PC-3 (cell line): ENCODE results near the gene PRKD2. TPM values are rescaled to one million over a fixed set of nuclear protein-coding genes. Genes with fewer than 3 reads are reported as not detected.

Source experiments
- ATAC-seq: fragments of 200-7000 bp; cut with Tn5 transposase; 2 replicates; pipeline ENCODE4 v1.9.1; 2020; ENCODE audit warnings: mild to moderate bottlenecking, moderate library complexity
- BruUV-seq: library from RNA; stranded (reverse); fragments of 400-500 nt; replicated peaks from 2 replicates; lab custom pipeline; 2021; lab: Mats Ljungman, UMichigan
- CTCF ChIA-PET: fragments of 300-600 bp; sonication (Branson Sonifier 250); formaldehyde crosslinking; loops from one replicate; lab custom pipeline; 2022; ENCODE audit warnings: antibody characterized with exemption; lab: Charles Lee
- POLR2A ChIA-PET: fragments of 300-600 bp; sonication (Branson Sonifier 250); formaldehyde crosslinking; loops from one replicate; lab custom pipeline; 2022; ENCODE audit warnings: antibody characterized with exemption; ENCODE audit not compliant: unreplicated experiment; lab: Charles Lee
- DNase-seq: peaks from one replicate; pipeline ENCODE4 v3.0.0-alpha.2; 2015
- H2AFZ ChIP-seq: fragments of 300-600 bp; sonication (generic); 2 replicates; pipeline ENCODE4 v1.6.0; 2016; ENCODE audit warnings: antibody characterized with exemption, low read length
- H3F3A ChIP-seq: fragments of 300-600 bp; sonication (generic); one replicate; pipeline ENCODE4 v1.6.0; 2017; ENCODE audit warnings: antibody characterized with exemption, low read length, control low read depth, mild to moderate bottlenecking; ENCODE audit not compliant: unreplicated experiment
- H3K27ac ChIP-seq: fragments of 300-600 bp; sonication (generic); 2 replicates; pipeline ENCODE4 v1.5.1; 2016; ENCODE audit warnings: mild to moderate bottlenecking, low read length
- H3K27me3 ChIP-seq: fragments of 300-600 bp; sonication (generic); 2 replicates; pipeline ENCODE4 v1.6.1; 2016; ENCODE audit warnings: low read length, mixed read lengths
- H3K36me3 ChIP-seq: fragments of 300-600 bp; sonication (generic); 2 replicates; pipeline ENCODE4 v1.6.1; 2016; ENCODE audit warnings: low read depth, mixed run types, low read length, mixed read lengths
- H3K4me1 ChIP-seq: fragments of 300-600 bp; sonication (generic); 2 replicates; pipeline ENCODE4 v1.5.1; 2016; ENCODE audit warnings: low read length; ENCODE audit not compliant: insufficient read depth
- H3K4me2 ChIP-seq: fragments of 300-600 bp; sonication (generic); 2 replicates; pipeline ENCODE4 v1.6.0; 2016; ENCODE audit warnings: low read length
- H3K4me3 ChIP-seq: fragments of 300-600 bp; sonication (generic); 2 replicates; pipeline ENCODE4 v1.5.1; 2016; ENCODE audit warnings: mild to moderate bottlenecking, low read length, mixed read lengths
- H3K79me2 ChIP-seq: fragments of 300-600 bp; sonication (generic); 2 replicates; pipeline ENCODE4 v1.6.1; 2017; ENCODE audit warnings: low read length, mixed read lengths
- H3K9ac ChIP-seq: fragments of 300-600 bp; sonication (generic); 2 replicates; pipeline ENCODE4 v1.6.0; 2016; ENCODE audit warnings: mild to moderate bottlenecking, low read length
- H3K9me2 ChIP-seq: fragments of 300-600 bp; sonication (generic); replicated peaks from 2 replicates; pipeline ENCODE4 v1.6.1; 2016; ENCODE audit warnings: mixed run types, low read length, mixed read lengths
- H3K9me3 ChIP-seq: fragments of 300-600 bp; sonication (generic); 2 replicates; pipeline ENCODE4 v1.6.1; 2016; ENCODE audit warnings: low read length, mixed read lengths
- H4K20me1 ChIP-seq: fragments of 300-600 bp; sonication (generic); 2 replicates; pipeline ENCODE4 v1.6.1; 2016; ENCODE audit warnings: low read length, mixed read lengths
- CTCF ChIP-seq: fragments of 300-600 bp; sonication (generic); conservative IDR thresholded peaks from 2 replicates; pipeline ENCODE4 v1.5.1; 2017; ENCODE audit warnings: antibody characterized with exemption, low read depth, mild to moderate bottlenecking, low read length
- EZH2 ChIP-seq: fragments of 300-600 bp; sonication (generic); IDR thresholded peaks from one replicate; pipeline ENCODE4 v1.6.1; 2017; ENCODE audit warnings: antibody characterized with exemption, mild to moderate bottlenecking, low read length; ENCODE audit not compliant: unreplicated experiment
- EZH2phosphoT487 ChIP-seq: fragments of 300-600 bp; sonication (generic); IDR thresholded peaks from 2 replicates; pipeline ENCODE4 v1.6.1; 2018; ENCODE audit warnings: mild to moderate bottlenecking, antibody characterized with exemption, low read length, borderline replicate concordance
- intact Hi-C: fragments of 100-400 bp; cut with micrococcal nuclease; formaldehyde crosslinking; loops from 2 replicates; pipeline ENCODE4 v1.9.0; 2023
- total RNA-seq: library from RNA; depleted of rRNA; stranded (reverse); fragments of >200 nt; gene quantifications from 2 replicates; pipeline ENCODE4 v1.2.3, GENCODE V29; 2014

The PRKD2 gene
- total RNA-seq, 1 experiment from 2014 or later: 24.1 TPM

- POLR2A ChIA-PET: no interaction called here
- TF ChIP-seq EZH2 (no peak), EZH2phosphoT487 (no peak), CTCF (no peak; the same call in 1 of the 2 replicates)
- no peak for ATAC-seq
- Histone ChIP-seq H3K36me3 (peaks cover 13% of the 10 kb centered on the region; the same call in 1 of the 2 replicates), H3K9me2 (no peaks in the 10 kb centered on the region), H3K4me1 (no peaks in the 10 kb centered on the region), H3K4me2 (no peak overlapping the region), H3K9ac (no peak overlapping the region), H4K20me1 (no peaks in the 10 kb centered on the region), H3K9me3 (no peaks in the 10 kb centered on the region), H3K4me3 (no peak overlapping the region), H2AFZ (no peak overlapping the region), H3F3A (no peaks in the 10 kb centered on the region), H3K27me3 (no peaks in the 10 kb centered on the region), H3K79me2 (peaks cover 4% of the 10 kb centered on the region), H3K27ac (no peak overlapping the region)
- intact Hi-C loops: no loop called here
- DNase-seq: no peak
- CTCF ChIA-PET: interaction anchor here (0.6 kb wide), 1 partner anchor 10 kb away, joined by 3 read pairs; no protein-coding TSS in a partner anchor
- BruUV-seq: no TSS peak
Measured at GRCh38 chr19:46721269-46722003, 4.5 kb upstream of the PRKD2 start.

DNA sequence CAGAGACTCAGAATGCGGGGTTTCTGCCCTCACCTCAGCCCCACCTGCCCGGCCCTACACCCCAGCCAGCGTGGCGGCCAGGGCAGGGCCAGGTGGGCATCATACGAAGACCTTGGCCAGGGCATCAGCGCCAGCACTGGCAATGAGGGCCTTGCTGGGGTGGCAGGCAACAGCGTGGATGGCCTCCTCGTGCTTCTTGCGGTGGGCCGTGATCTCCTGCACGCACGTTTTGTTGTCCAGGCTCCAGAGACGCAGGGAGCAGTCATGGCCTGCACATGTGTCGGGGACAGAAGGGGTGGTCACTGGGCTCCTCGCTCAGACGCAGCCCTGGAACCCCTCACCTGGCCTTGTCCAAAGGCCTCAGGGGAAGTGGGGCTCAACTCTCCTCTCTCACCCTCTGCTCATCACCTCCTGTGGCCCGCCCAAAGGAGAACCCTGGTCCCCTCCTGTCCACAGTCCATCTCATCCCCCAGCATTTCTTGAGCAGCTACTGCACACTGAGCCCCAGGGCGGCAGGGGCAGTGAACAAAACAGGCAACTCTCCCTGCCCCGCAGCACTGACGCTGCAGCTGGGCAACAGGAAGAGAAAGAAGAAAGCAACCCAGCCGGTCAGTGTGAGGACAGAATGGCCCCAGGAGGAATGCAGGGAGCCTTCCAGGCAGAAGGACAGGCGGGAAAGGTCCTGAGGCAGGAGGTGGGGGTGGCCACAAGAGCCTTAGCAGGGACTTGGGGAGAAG, 3.8 kb upstream of the PRKD2 start:
- H3K9ac ChIP-seq: no peak overlapping the region
- DNase-seq (no peak), ATAC-seq (no peak)
- H4K20me1 ChIP-seq: no peaks in the 10 kb centered on the region
- H3K4me3 ChIP-seq: no peak overlapping the region
- no TSS peak for BruUV-seq
- H3F3A ChIP-seq: no peaks in the 10 kb centered on the region
- intact Hi-C loops: no loop called here
- H3K36me3 ChIP-seq: peaks cover 12% of the 10 kb centered on the region; the same call in 1 of the 2 replicates
- no peaks in the 10 kb centered on the region for H3K4me1 ChIP-seq
- H3K9me3 ChIP-seq: no peaks in the 10 kb centered on the region
- ChIA-PET POLR2A (no interaction called here), CTCF (interaction anchor here (0.6 kb wide), 1 partner anchor 10 kb away, joined by 3 read pairs; no protein-coding TSS in a partner anchor)
- H3K79me2 ChIP-seq: peaks cover 11% of the 10 kb centered on the region
- H3K27me3 ChIP-seq: no peaks in the 10 kb centered on the region
- H3K27ac ChIP-seq: no peak overlapping the region
- no peak overlapping the region for H3K4me2 ChIP-seq
- H3K9me2 ChIP-seq: no peaks in the 10 kb centered on the region
- no peak overlapping the region for H2AFZ ChIP-seq
- TF ChIP-seq EZH2phosphoT487 (no peak), CTCF (no peak), EZH2 (no peak)
